HG02588 (cell line): ENCODE data around the gene FAM162A.

Experiments
- ATAC-seq: cut with Tn5 transposase; IDR thresholded peaks from one replicate; pipeline ENCODE4 v1.9.1; 2021; ENCODE audit warnings: mild to moderate bottlenecking, moderate library complexity; ENCODE audit not compliant: unreplicated experiment

FAM162A gene

DNA sequence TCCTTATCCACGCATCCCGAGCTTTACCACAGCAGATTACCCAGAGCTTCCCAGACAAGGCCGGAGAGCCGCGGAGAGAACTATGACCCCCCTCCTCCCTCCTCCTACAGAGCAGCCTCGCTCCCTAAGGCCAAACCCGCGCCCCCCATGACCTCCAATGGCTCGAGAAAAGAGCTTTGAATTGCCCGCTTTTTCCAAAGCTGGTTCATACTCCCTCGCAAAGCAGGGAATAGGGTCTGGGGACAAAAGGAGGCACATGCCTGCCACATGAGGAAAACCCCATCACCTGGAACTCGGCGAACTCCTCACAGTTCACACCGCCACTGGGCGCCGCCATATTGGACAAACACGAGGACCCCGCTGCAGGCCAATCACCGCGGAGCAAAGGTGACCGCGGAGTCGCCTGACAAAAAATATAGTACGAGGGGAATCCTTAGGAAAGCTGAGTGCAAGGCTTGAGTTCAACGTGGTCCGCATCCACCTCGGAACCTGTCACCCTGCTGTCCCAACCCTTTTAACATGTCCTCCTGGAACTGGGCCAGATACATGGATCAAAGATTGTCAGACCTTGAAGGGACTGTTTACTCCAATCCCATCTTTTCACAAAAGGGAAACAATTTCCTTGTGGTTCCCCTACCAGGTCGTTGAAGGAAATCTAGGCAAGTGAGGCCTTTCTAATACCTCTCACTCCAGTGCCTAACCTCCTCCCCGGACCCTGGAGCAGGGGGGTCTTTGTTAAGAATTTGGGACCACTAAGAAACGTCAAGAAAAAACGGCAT lies 905 bp upstream of the FAM162A start, which contains the start of gene MIX23:
MIX23 (minus strand) TSS at position 344 of the 779 bp plus-strand sequence; CDS start at position 337, 7 bp downstream.
- ATAC-seq = peak; percentile 37

- no peak for ATAC-seq
These were observed 3.7 kb downstream of the FAM162A start for GRCh38 chr3:122387709-122388108.

DNA sequence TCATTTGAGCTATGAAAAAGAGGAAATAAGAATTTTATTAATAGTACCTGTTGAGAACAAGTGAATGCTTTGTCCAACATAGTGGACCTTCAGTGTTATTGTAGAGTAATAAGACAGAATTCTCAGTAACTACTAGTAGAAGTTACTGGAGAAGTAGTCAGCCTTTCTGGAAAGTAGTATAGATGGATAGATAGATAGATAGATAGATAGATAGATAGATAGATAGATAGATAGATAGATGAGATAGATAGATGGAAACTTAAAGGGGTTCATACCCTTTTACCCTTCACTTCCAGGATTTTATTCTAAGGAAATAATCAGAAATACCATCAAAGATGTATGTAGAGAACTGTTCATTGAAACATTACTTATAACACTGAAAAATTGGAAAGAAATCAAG lies 5.2 kb downstream of the FAM162A start:
- no peak for ATAC-seq

DNA sequence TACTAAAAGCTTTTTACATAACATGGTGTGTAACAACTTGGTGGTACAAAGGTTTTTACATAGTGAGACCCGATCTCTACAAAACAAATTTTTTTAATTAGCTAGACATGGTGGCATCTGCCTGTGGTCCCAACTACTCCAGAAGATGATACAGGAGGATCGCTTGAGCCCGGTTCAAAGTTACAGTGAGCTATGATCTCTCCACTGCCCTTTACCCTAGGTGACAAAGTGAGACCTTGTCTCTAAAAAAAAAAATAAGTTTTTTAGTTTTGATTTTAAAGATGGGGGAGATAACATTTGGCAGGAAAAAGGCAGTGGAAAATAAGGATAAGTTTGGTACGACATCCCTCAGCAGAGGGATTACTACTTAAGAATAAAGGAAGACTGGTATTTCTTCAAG lies 5.9 kb downstream of the FAM162A start:
- no peak for ATAC-seq

- no peak for ATAC-seq
These were observed 6.7 kb downstream of the FAM162A start for GRCh38 chr3:122390665-122391064.

- ATAC-seq = no peak
These were observed 7.9 kb downstream of the FAM162A start for GRCh38 chr3:122391681-122392446.

- ATAC-seq = no peak
These were observed 9.2 kb downstream of the FAM162A start for GRCh38 chr3:122392868-122393844.

DNA sequence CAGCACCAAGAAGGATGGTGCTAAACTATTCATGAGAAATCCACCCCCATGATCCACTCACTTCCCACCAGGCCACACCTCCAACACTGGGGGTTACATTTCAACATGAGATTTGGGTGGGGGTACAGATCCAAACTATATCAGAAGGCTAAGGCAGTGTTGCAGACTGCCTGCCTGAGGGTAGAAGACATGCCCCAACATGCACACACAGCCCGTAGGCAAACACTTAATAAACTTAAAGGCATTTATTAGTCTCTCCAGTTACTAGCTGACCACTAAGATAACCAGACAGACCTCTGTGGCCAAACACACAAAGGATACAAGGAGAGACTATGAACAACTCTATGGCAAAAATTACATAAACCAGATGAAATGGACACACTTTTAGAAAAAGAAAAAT lies 10.2 kb downstream of the FAM162A start:
- no peak for ATAC-seq

DNA sequence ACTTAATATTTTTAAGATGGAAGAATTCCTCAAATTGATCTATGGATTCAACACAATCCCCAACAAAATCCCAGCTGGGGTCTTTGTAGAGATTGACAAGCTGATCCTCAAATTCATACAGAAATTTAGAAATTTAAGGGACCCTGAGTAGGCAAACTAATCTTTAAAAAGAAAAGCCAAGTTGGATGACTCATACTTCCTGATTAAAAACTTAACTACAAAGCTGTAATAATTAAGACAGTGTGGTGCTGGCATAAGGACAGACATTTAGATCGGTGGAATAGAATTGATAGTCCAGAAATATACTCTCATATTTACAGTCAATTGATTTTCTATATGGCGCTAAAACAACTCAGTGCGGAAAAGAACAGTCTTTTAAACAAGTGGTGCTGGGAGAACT lies 11.6 kb downstream of the FAM162A start:
- ATAC-seq = no peak

- no peak for ATAC-seq
These were observed 12.5 kb downstream of the FAM162A start for GRCh38 chr3:122396511-122396910.

GRCh38 chr3:122397201-122397600 lies 13.2 kb downstream of the FAM162A start:
- ATAC-seq = no peak

GRCh38 chr3:122398920-122399319 lies 14.9 kb downstream of the FAM162A start:
- ATAC-seq = no peak

GRCh38 chr3:122403489-122403888 lies 19.5 kb downstream of the FAM162A start:
- ATAC-seq = no peak

DNA sequence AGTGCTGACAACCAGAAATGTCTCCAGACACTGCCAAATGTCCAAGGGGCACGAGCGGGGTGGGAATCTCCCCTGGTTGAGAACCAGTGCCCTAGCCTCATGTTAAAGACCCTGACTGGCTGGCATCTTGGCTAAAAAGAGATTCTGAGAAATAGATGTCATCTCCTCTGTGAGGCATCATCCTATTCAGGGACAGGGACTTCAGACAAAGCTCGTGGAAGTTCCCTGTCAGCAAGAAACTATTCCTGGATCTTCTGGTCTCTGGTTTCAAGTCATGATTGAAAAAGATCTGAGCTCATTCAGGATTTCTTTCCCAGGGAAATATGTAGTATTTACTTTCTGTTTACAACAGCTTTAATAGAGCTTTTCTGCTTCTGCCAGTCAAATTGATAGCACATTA lies 21.0 kb downstream of the FAM162A start:
- ATAC-seq = no peak

- ATAC-seq = no peak
These were observed 22.2 kb downstream of the FAM162A start for GRCh38 chr3:122406198-122406597.

DNA sequence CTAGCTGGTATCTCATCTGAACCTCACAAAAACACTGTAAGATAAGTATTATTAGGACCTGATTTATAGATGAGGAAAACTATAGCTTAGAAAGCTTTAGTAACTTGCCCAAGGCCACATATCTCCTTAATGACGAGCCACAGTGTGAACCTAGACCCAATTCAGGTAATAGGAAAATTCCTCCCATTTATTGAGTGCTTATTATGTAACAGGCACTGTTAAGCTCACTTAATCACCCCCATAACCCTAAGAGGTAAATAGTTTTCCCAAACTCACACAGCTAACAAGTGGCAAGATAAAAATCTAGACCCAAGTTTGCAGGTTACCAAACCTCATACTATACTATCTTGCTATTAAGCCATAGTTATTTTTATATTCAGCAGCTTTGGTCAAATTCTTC lies 24.0 kb downstream of the FAM162A start:
- ATAC-seq = no peak

- no peak for ATAC-seq
These were observed 25.5 kb downstream of the FAM162A start for GRCh38 chr3:122409446-122409845.

GRCh38 chr3:122410111-122410510 lies 26.1 kb downstream of the FAM162A start:
- ATAC-seq = no peak

- no peak for ATAC-seq
These were observed 26.7 kb downstream of the FAM162A start for GRCh38 chr3:122410639-122411038.

- ATAC-seq = no peak
These were observed 30.4 kb downstream of the FAM162A start for GRCh38 chr3:122414391-122414790.
